Measurements from ENCODE around the gene TSSC4.
A peak's percentile ranks its signal among the peaks of the same experiment; 100 is the strongest.

The TSSC4 gene

DNA sequence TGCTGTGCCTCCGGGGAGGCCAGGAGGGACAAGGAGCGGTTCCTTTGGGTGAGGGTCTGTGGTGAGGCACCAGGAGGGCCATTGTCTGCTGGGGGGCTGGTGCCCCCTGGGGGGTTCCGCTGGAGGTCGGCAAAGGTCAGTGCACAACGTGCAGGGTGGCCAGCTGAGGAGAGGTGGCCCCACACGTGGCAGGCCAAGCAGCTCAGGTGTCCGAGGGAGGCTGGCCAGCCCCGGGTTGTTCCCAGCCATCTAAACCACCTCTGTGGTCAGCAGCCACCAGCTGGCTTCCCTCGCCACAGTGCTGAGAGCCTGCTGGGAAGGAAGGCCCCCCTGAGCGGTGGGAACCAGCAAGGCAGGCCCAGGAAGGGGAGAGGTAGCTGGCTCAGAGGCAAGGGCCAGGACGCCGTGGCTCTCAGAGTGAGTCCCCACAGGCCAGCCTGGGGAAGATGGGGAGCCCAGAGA lies 4.2 kb downstream of the TSSC4 start:
- no peaks in the 10 kb centered on the region for H3K9me3 Mint-ChIP-seq
- H3K36me3 Mint-ChIP-seq (ENCODE audit: insufficient read depth), result peaks cover 40% of the 10 kb centered on the region
- H3K27me3 Mint-ChIP-seq, result no peaks in the 10 kb centered on the region
- H3K27ac Mint-ChIP-seq, result peak overlapping the region in 1 of 2 donors; percentile 70
- peaks cover 0 to 8% of the 10 kb centered on the region in 2 donors for H3K4me1 Mint-ChIP-seq (ENCODE audit: low read depth in 2 of 2)
- DNase-seq (no peak), ATAC-seq (replicated peaks) (no peak)
- H3K4me3 Mint-ChIP-seq, result no peak overlapping the region

GRCh38 chr11:2406451-2406850 lies 5.9 kb downstream of the TSSC4 start:
- Mint-ChIP-seq H3K27me3 (no peaks in the 10 kb centered on the region), H3K4me3 (no peak overlapping the region), H3K36me3 (ENCODE audit: insufficient read depth) (peaks cover 31% of the 10 kb centered on the region), H3K4me1 (ENCODE audit: low read depth in 2 of 2) (peaks cover 0 to 3% of the 10 kb centered on the region in 2 donors), H3K27ac (no peak overlapping the region), H3K9me3 (no peaks in the 10 kb centered on the region)
- no peak for DNase-seq
- no peak for ATAC-seq (replicated peaks)

GRCh38 chr11:2406878-2407410 lies 6.4 kb downstream of the TSSC4 start:
- Mint-ChIP-seq H3K36me3 (ENCODE audit: insufficient read depth) (peaks cover 26% of the 10 kb centered on the region), H3K4me1 (ENCODE audit: low read depth in 2 of 2) (peaks cover 0 to 3% of the 10 kb centered on the region in 2 donors), H3K9me3 (no peaks in the 10 kb centered on the region), H3K4me3 (no peak overlapping the region), H3K27me3 (no peaks in the 10 kb centered on the region), H3K27ac (peak overlapping the region in 1 of 2 donors; percentile 67)
- ATAC-seq (replicated peaks), result no peak
- DNase-seq, result no peak

DNA sequence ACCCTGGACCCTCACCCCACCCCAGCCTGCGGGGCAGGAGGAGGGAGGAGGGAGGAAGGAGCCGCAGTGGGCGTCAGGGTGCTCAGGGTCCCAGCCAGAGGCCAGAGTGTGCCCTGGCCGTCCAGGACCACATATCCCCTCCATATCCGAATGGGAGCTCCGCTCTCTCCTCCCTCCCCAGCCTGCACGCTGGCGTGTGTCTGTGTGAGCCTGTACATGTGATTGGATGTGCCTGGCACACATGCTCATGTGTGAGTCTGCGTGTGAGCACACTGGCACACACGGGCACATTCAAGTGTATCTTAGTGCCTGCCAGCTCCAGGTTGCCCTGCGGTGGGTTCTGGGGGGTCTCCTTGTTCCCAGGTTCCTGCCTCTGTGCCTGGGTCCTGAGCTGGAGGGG lies 8.1 kb downstream of the TSSC4 start:
- H3K36me3 Mint-ChIP-seq (ENCODE audit: insufficient read depth), result peaks cover 13% of the 10 kb centered on the region
- no peak for ATAC-seq (replicated peaks)
- no peak overlapping the region for H3K27ac Mint-ChIP-seq
- DNase-seq, result no peak
- no peaks in the 10 kb centered on the region for H3K9me3 Mint-ChIP-seq
- H3K27me3 Mint-ChIP-seq, result no peaks in the 10 kb centered on the region
- H3K4me1 Mint-ChIP-seq (ENCODE audit: low read depth in 2 of 2), result peaks cover 0 to 4% of the 10 kb centered on the region in 2 donors
- no peak overlapping the region for H3K4me3 Mint-ChIP-seq

DNA sequence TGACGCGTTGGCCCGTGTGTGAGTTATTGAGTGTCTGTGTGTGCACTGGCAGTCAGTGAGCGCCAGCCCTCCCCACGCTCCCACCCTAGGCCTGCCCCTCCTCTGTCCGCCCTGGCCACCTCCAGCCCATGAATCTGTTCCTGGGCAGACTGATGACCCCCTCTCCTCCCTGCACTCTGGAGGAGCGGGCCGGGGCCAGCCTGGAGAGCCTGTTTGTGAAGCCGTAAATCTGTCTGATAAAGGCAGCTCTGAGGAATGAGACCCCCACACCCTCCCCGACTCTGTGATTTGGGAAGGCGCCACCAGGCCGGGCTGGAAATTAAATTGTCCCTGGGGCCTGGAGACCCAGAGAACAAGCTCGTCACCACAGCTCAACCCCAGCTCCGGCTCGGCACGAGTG lies 8.6 kb downstream of the TSSC4 start:
- Mint-ChIP-seq H3K4me3 (no peak overlapping the region), H3K9me3 (no peaks in the 10 kb centered on the region), H3K4me1 (ENCODE audit: low read depth in 2 of 2) (peaks cover 0 to 2% of the 10 kb centered on the region in 2 donors), H3K27me3 (no peaks in the 10 kb centered on the region), H3K36me3 (ENCODE audit: insufficient read depth) (peaks cover 9% of the 10 kb centered on the region), H3K27ac (no peak overlapping the region)
- no peak for DNase-seq
- no peak for ATAC-seq (replicated peaks)

GRCh38 chr11:2409611-2410468 lies 9.3 kb downstream of the TSSC4 start:
- Mint-ChIP-seq H3K36me3 (ENCODE audit: insufficient read depth) (peaks cover 6% of the 10 kb centered on the region), H3K27ac (no peak overlapping the region), H3K9me3 (no peaks in the 10 kb centered on the region), H3K4me3 (no peak overlapping the region), H3K4me1 (ENCODE audit: low read depth in 2 of 2) (peaks cover 0 to 2% of the 10 kb centered on the region in 2 donors), H3K27me3 (no peaks in the 10 kb centered on the region)
- DNase-seq, result no peak
- ATAC-seq (replicated peaks), result no peak

GRCh38 chr11:2410616-2411015 lies 10.1 kb downstream of the TSSC4 start:
- Mint-ChIP-seq H3K36me3 (ENCODE audit: insufficient read depth) (peaks cover 2% of the 10 kb centered on the region), H3K4me1 (ENCODE audit: low read depth in 2 of 2) (peaks cover 0 to 2% of the 10 kb centered on the region in 2 donors), H3K27ac (no peak overlapping the region), H3K4me3 (no peak overlapping the region), H3K27me3 (no peaks in the 10 kb centered on the region), H3K9me3 (no peaks in the 10 kb centered on the region)
- ATAC-seq (replicated peaks) (no peak), DNase-seq (no peak)

- H3K27ac Mint-ChIP-seq, result peak overlapping the region in 1 of 2 donors; percentile 62
- H3K36me3 Mint-ChIP-seq (ENCODE audit: insufficient read depth), result peaks cover 2% of the 10 kb centered on the region
- H3K4me1 Mint-ChIP-seq (ENCODE audit: low read depth in 2 of 2), result peaks cover 0 to 2% of the 10 kb centered on the region in 2 donors
- ATAC-seq (replicated peaks) (no peak), DNase-seq (no peak)
- H3K9me3 Mint-ChIP-seq, result no peaks in the 10 kb centered on the region
- H3K4me3 Mint-ChIP-seq, result no peak overlapping the region
- H3K27me3 Mint-ChIP-seq, result no peaks in the 10 kb centered on the region
Measured at GRCh38 chr11:2411446-2412305, 11.1 kb downstream of the TSSC4 start.

- no peak for DNase-seq
- H3K4me1 Mint-ChIP-seq (ENCODE audit: low read depth in 2 of 2), result peaks cover 0 to 2% of the 10 kb centered on the region in 2 donors
- peaks cover 2% of the 10 kb centered on the region for H3K36me3 Mint-ChIP-seq (ENCODE audit: insufficient read depth)
- no peaks in the 10 kb centered on the region for H3K9me3 Mint-ChIP-seq
- H3K27me3 Mint-ChIP-seq, result no peaks in the 10 kb centered on the region
- ATAC-seq (replicated peaks), result no peak
- no peak overlapping the region for H3K27ac Mint-ChIP-seq
- H3K4me3 Mint-ChIP-seq, result no peak overlapping the region
Measured at GRCh38 chr11:2412323-2412722, 11.8 kb downstream of the TSSC4 start.

DNA sequence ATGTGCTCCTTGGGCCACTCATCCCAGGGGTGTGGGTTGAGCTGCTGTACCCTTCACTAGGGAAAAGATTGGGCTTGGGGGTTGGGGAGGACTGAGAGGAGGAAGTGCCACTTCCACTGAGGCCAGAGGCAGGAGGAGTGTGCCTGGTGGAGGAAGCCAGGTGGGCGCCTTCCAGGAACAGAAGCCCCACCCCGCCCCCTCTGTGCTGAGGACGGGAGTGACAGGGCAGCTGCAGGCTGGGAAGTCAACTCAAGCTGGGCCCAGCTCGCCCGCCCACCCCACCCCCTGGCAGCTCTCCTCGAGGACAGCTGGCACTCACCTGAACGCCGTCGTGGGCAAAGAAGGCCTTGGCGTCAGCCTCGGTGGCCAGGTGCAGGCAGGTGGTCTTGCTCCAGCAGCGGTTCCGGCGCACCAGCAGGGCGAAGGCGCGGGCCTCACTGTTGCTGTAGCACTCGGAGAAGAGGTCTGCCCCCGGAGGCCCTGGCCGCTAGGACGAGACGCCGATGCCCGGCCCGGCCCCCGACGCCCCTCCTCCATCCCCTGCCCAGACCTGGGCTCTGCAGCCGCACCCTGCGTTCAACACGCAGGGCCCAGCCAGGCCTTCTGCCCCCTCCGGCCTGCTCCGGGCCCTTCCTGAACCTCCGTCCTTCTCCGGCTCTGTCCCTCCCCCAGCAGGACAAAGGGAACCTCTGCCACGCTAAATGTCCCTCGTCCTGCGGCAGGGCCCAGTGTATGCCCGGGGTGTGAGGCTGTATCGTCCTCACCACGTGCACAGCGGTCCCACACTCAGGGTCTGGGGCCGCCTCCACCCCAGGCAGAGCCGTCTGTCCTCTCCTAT lies 13.4 kb downstream of the TSSC4 start:
- no peak for ATAC-seq (replicated peaks)
- H3K4me3 Mint-ChIP-seq, result no peak overlapping the region
- H3K36me3 Mint-ChIP-seq (ENCODE audit: insufficient read depth), result peaks cover 2% of the 10 kb centered on the region
- no peaks in the 10 kb centered on the region for H3K27me3 Mint-ChIP-seq
- no peak for DNase-seq
- H3K4me1 Mint-ChIP-seq (ENCODE audit: low read depth in 2 of 2), result peaks cover 0 to 2% of the 10 kb centered on the region in 2 donors
- no peak overlapping the region for H3K27ac Mint-ChIP-seq
- H3K9me3 Mint-ChIP-seq, result no peaks in the 10 kb centered on the region

DNA sequence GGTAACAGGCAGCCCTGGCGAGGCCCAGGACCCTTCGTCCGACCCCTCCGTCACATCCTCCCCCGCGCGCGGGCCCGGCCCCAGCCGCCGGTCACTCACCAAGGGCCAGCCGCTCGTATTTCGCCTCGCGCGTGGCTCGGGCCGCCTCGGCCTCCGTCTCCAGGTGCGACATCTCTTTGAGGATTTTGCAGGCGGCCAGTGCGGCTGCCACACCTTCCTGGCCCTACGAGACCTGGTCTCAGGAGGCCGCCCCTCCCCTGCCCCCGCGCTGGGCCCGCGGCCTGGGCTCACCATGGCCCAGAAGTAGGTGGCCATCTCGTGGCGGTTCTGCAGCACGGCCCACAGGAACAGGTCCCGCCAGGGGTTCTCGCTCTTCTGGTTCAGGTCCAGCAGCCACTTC lies 14.1 kb downstream of the TSSC4 start:
- H3K4me3 Mint-ChIP-seq, result no peak overlapping the region
- DNase-seq (no peak), ATAC-seq (replicated peaks) (no peak)
- peaks cover 2% of the 10 kb centered on the region for H3K36me3 Mint-ChIP-seq (ENCODE audit: insufficient read depth)
- no peaks in the 10 kb centered on the region for H3K27me3 Mint-ChIP-seq
- no peak overlapping the region for H3K27ac Mint-ChIP-seq
- H3K4me1 Mint-ChIP-seq (ENCODE audit: low read depth in 2 of 2), result peaks cover 0 to 2% of the 10 kb centered on the region in 2 donors
- no peaks in the 10 kb centered on the region for H3K9me3 Mint-ChIP-seq

DNA sequence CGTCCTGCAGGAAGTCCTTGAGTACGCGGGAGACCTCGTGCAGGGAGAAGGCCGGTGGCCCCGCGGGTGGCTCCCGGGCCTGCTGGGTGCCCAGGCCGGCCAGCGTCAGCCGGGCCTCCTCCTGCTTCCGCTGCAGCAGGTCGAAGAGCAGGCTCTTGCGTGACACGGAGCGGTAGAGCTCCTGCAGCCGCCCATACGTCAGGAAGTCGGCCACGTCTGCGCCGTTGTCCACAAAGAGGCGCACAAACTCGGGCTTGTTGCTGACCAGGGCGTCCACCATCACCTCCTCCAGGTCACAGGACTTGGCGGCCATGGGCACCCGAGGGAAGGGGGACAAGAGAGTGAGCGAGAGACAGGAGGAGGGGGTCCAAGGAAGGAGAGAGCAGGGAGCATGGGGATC lies 14.6 kb downstream of the TSSC4 start:
- no peak for DNase-seq
- ATAC-seq (replicated peaks), result no peak
- no peak overlapping the region for H3K27ac Mint-ChIP-seq
- H3K36me3 Mint-ChIP-seq (ENCODE audit: insufficient read depth), result peaks cover 2% of the 10 kb centered on the region
- H3K4me3 Mint-ChIP-seq, result no peak overlapping the region
- H3K27me3 Mint-ChIP-seq, result no peaks in the 10 kb centered on the region
- peaks cover 0 to 2% of the 10 kb centered on the region in 2 donors for H3K4me1 Mint-ChIP-seq (ENCODE audit: low read depth in 2 of 2)
- H3K9me3 Mint-ChIP-seq, result no peaks in the 10 kb centered on the region

All from effector memory CD8-positive, alpha-beta T cell (primary cell).